ENCODE results near the gene TPSB2.
"Not testable (repeated sequence)": the region's sequence is repeated elsewhere in the genome, so short reads cannot be mapped to it uniquely, and the experiment has no call there.

GRCh38 chr16:1249031-1249755 is 19.2 kb upstream of the TPSB2 start:
- not testable (repeated sequence) for TF ChIP-seq CTCF (IDR thresholded peaks at IDR 0.05); POLR2A (IDR thresholded peaks at IDR 0.05; ENCODE audit: low read depth); EP300 (IDR thresholded peaks at IDR 0.05)
